ENCODE results near the gene TRIM7. TPM values are rescaled to one million over a fixed set of nuclear protein-coding genes. Genes with fewer than 3 reads are reported as not detected.

The TRIM7 gene
- total and polyA plus RNA-seq, 2 of the 4 experiments (the other 2 are of a cell fraction), result 0.54 to 1.0 TPM

GRCh38 chr5:181167814-181168488 is 37.0 kb downstream of the TRIM7 start:
- Histone ChIP-seq H3K27ac (ENCODE audit: insufficient read depth, low read length) (no peak overlapping the region), H2BK120ac (ENCODE audit: low read depth, low read length) (no peak overlapping the region), H3K9ac (ENCODE audit: low read depth, low read length) (no peak overlapping the region), H4K91ac (ENCODE audit: insufficient read depth, low read depth, low read length) (no peak overlapping the region), H4K20me1 (ENCODE audit: insufficient read depth, low read length) (no peaks in the 10 kb centered on the region), H2AFZ (replicated peaks; ENCODE audit: low read length, poor library complexity) (no peak overlapping the region), H3K23ac (ENCODE audit: low read depth, low read length) (no peak overlapping the region), H3K4ac (ENCODE audit: low read depth, low read length) (no peak overlapping the region), H3K18ac (ENCODE audit: low read depth, low read length) (no peak overlapping the region), H3K14ac (replicated peaks; ENCODE audit: low read depth, low read length) (no peak overlapping the region; the same call in 1 of the 2 replicates), H2BK15ac (ENCODE audit: low read depth, low read length) (no peak overlapping the region), H3K36me3 (ENCODE audit: control insufficient read depth, insufficient read depth, low read length) (no peaks in the 10 kb centered on the region), H2BK5ac (ENCODE audit: low read depth, low read length, poor library complexity, severe bottlenecking) (no peak overlapping the region), H3K9me1 (ENCODE audit: insufficient read depth, low read length) (peaks cover 2% of the 10 kb centered on the region; the same call in 1 of the 2 replicates), H3K27me3 (ENCODE audit: control insufficient read depth, insufficient read depth, low read length) (no peaks in the 10 kb centered on the region), H3K56ac (ENCODE audit: extremely low read depth, insufficient read depth, low read length) (no peak overlapping the region), H2AK5ac (ENCODE audit: low read depth, low read length) (no peak overlapping the region), H2BK20ac (ENCODE audit: low read depth, low read length) (no peak overlapping the region), H3K4me1 (ENCODE audit: control insufficient read depth, insufficient read depth, low read length) (peaks cover 4% of the 10 kb centered on the region; the same call in 1 of the 2 replicates), H4K5ac (ENCODE audit: low read depth, low read length) (no peak overlapping the region), H3K4me2 (ENCODE audit: low read depth, low read length) (peak overlapping the region; percentile 53; the same call in 1 of the 2 replicates), H3K4me3 (ENCODE audit: insufficient read depth, low read depth, low read length) (no peak overlapping the region), H4K8ac (ENCODE audit: low read depth in 2 of 2, low read length in 2 of 2) (no peak overlapping the region), H2AK9ac (replicated peaks; ENCODE audit: low read depth, low read length, poor library complexity) (no peak overlapping the region), H3K9me3 (ENCODE audit: control insufficient read depth, insufficient read depth, low read length) (no peaks in the 10 kb centered on the region), H3K79me1 (ENCODE audit: low read depth in 1 of 2, low read length in 2 of 2) (no peaks in the 10 kb centered on the region)
- ATAC-seq (ENCODE audit: low read depth), result no peak
- dilution Hi-C loops (cut with HindIII; ENCODE audit: low sequenced_read_pairs, unreplicated experiment), result no loop called here
- CTCF ChIA-PET, result interaction anchor here (0.6 kb wide), 1 partner anchor 315 kb away, joined by 5 read pairs; no protein-coding TSS in a partner anchor
- WGBS, 2 experiments (ENCODE audit: extremely low coverage in 2 of 2, insufficient read length in 1 of 2), result 40% methylated on average over 1 of the region's 11 CpGs; no CpG with 5 or more reads in 1 of the 2 experiments
- no peak for DNase-seq
- POLR2A ChIA-PET (ENCODE audit: unreplicated experiment), result no interaction called here
- intact Hi-C loops (cut with micrococcal nuclease), result no loop called here
- in situ Hi-C loops (cut with MboI; ENCODE audit: low sequenced_read_pairs), result no loop called here
- no TSS peak for BruUV-seq (replicated peaks)
- TF ChIP-seq MAZ (IDR thresholded peaks at IDR 0.05; ENCODE audit: borderline replicate concordance, low read depth, low read length) (no peak), MXI1 (IDR thresholded peaks at IDR 0.05; ENCODE audit: borderline replicate concordance, low read depth, low read length) (no peak), SMC3 (IDR thresholded peaks at IDR 0.05; ENCODE audit: low read depth, low read length) (no peak)
- TF ChIP-seq, protein P1, sequence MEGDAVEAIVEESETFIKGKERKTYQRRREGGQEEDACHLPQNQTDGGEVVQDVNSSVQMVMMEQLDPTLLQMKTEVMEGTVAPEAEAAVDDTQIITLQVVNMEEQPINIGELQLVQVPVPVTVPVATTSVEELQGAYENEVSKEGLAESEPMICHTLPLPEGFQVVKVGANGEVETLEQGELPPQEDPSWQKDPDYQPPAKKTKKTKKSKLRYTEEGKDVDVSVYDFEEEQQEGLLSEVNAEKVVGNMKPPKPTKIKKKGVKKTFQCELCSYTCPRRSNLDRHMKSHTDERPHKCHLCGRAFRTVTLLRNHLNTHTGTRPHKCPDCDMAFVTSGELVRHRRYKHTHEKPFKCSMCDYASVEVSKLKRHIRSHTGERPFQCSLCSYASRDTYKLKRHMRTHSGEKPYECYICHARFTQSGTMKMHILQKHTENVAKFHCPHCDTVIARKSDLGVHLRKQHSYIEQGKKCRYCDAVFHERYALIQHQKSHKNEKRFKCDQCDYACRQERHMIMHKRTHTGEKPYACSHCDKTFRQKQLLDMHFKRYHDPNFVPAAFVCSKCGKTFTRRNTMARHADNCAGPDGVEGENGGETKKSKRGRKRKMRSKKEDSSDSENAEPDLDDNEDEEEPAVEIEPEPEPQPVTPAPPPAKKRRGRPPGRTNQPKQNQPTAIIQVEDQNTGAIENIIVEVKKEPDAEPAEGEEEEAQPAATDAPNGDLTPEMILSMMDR (conservative IDR thresholded peaks at IDR 0.05; ENCODE audit: low read depth, low read length), result peak; percentile 39

All from IMR-90 (cell line).